Measurements from ENCODE around the gene FDX2. TPM values are rescaled to one million over a fixed set of nuclear protein-coding genes. Genes with fewer than 3 reads are reported as not detected.

The FDX2 gene
- polyA plus RNA-seq, 1 donor: 14.3 TPM

Other genes starting within 250 kb of the FDX2 start
- 23.2 TPM for gene SHFL, start 229.7 kb downstream of the FDX2 start, polyA plus RNA-seq (ENCODE audit: insufficient read length)
- gene ANGPTL6, start 213.3 kb downstream of the FDX2 start, polyA plus RNA-seq (ENCODE audit: insufficient read length): 1.4 TPM
- 28.4 TPM for gene PPAN, start 209.7 kb downstream of the FDX2 start, polyA plus RNA-seq (ENCODE audit: insufficient read length)
- 12.7 TPM for gene P2RY11, start 204.3 kb downstream of the FDX2 start, polyA plus RNA-seq (ENCODE audit: insufficient read length)
- gene EIF3G, start 196.1 kb downstream of the FDX2 start, polyA plus RNA-seq (ENCODE audit: insufficient read length): 201 TPM
- 160 TPM for gene DNMT1, start 121.1 kb downstream of the FDX2 start, polyA plus RNA-seq (ENCODE audit: insufficient read length)
- gene S1PR2, start 84.7 kb downstream of the FDX2 start, polyA plus RNA-seq (ENCODE audit: insufficient read length): 11.9 TPM
- 34.2 TPM for gene MRPL4, start 63.8 kb downstream of the FDX2 start, polyA plus RNA-seq (ENCODE audit: insufficient read length)
- 4.7 TPM for gene ICAM1, start 44.9 kb downstream of the FDX2 start, polyA plus RNA-seq (ENCODE audit: insufficient read length)
- gene ICAM4, start 29.1 kb downstream of the FDX2 start, polyA plus RNA-seq (ENCODE audit: insufficient read length): 0.37 TPM
- 0.08 TPM for gene ICAM5, start 26.1 kb downstream of the FDX2 start, polyA plus RNA-seq (ENCODE audit: insufficient read length)
- 7.1 TPM for gene ZGLP1, start 6.2 kb downstream of the FDX2 start, polyA plus RNA-seq (ENCODE audit: insufficient read length)
- 25.4 TPM for gene RAVER1, start 17.5 kb upstream of the FDX2 start, polyA plus RNA-seq (ENCODE audit: insufficient read length)
- gene ICAM3, start 23.6 kb upstream of the FDX2 start, polyA plus RNA-seq (ENCODE audit: insufficient read length): 8.1 TPM
- 133 TPM for gene TYK2, start 64.6 kb upstream of the FDX2 start, polyA plus RNA-seq (ENCODE audit: insufficient read length)
- gene CDC37, start 87.5 kb upstream of the FDX2 start, polyA plus RNA-seq (ENCODE audit: insufficient read length): 141 TPM
- 1.5 TPM for gene PDE4A, start 104.5 kb upstream of the FDX2 start, polyA plus RNA-seq (ENCODE audit: insufficient read length)
- 74.0 TPM for gene KEAP1, start 187.3 kb upstream of the FDX2 start, polyA plus RNA-seq (ENCODE audit: insufficient read length)
- gene S1PR5, start 201.4 kb upstream of the FDX2 start, polyA plus RNA-seq (ENCODE audit: insufficient read length): 0.57 TPM
- gene ATG4D, start 227.9 kb upstream of the FDX2 start, polyA plus RNA-seq (ENCODE audit: insufficient read length): 26.8 TPM
- 42.2 TPM for gene KRI1, start 250.0 kb upstream of the FDX2 start, polyA plus RNA-seq (ENCODE audit: insufficient read length)

Data from left kidney (tissue), 1 donor.